ENCODE results near the gene CNTNAP5.

The CNTNAP5 gene

GRCh38 chr2:124025171-124025580, at the start of gene CNTNAP5:
CNTNAP5 (plus strand) TSS chr2:124025287; CDS start chr2:124025651, 364 bp downstream.
- no peak for DNase-seq (ENCODE audit: low read depth, low spot score)

GRCh38 chr2:123976054-123976648, 48.9 kb upstream of the CNTNAP5 start:
- DNase-seq (ENCODE audit: low read depth, low spot score), result no peak

- DNase-seq (ENCODE audit: low read depth, low spot score), result no peak
Observed at GRCh38 chr2:123993728-123994323, 31.3 kb upstream of the CNTNAP5 start.

GRCh38 chr2:123999681-124000080, 25.4 kb upstream of the CNTNAP5 start:
- no peak for DNase-seq (ENCODE audit: low read depth, low spot score)

GRCh38 chr2:124001696-124002430, 23.2 kb upstream of the CNTNAP5 start:
- DNase-seq (ENCODE audit: low read depth, low spot score), result no peak

GRCh38 chr2:124018890-124019289, 6.2 kb upstream of the CNTNAP5 start:
- no peak for DNase-seq (ENCODE audit: low read depth, low spot score)

GRCh38 chr2:124024561-124025170, 421 bp upstream of the CNTNAP5 start:
- DNase-seq (ENCODE audit: low read depth, low spot score), result no peak

- no peak for DNase-seq (ENCODE audit: low read depth, low spot score)
Observed at GRCh38 chr2:124025891-124026434, 876 bp downstream of the CNTNAP5 start.

- DNase-seq (ENCODE audit: low read depth, low spot score), result no peak
Observed at GRCh38 chr2:124026503-124026902, 1.4 kb downstream of the CNTNAP5 start.

GRCh38 chr2:124027182-124027581, 2.1 kb downstream of the CNTNAP5 start:
- peak; percentile 3 for DNase-seq (ENCODE audit: low read depth, low spot score)

GRCh38 chr2:124032799-124033198, 7.7 kb downstream of the CNTNAP5 start:
- DNase-seq (ENCODE audit: low read depth, low spot score), result no peak

GRCh38 chr2:124034265-124034664, 9.2 kb downstream of the CNTNAP5 start:
- no peak for DNase-seq (ENCODE audit: low read depth, low spot score)

GRCh38 chr2:124035001-124035400, 9.9 kb downstream of the CNTNAP5 start:
- DNase-seq (ENCODE audit: low read depth, low spot score), result no peak

- DNase-seq (ENCODE audit: low read depth, low spot score), result no peak
Observed at GRCh38 chr2:124039032-124039431, 13.9 kb downstream of the CNTNAP5 start.

- no peak for DNase-seq (ENCODE audit: low read depth, low spot score)
Observed at GRCh38 chr2:124039762-124040291, 14.7 kb downstream of the CNTNAP5 start.

- no peak for DNase-seq (ENCODE audit: low read depth, low spot score)
Observed at GRCh38 chr2:124045894-124046293, 20.8 kb downstream of the CNTNAP5 start.

GRCh38 chr2:124046332-124046731, 21.2 kb downstream of the CNTNAP5 start:
- no peak for DNase-seq (ENCODE audit: low read depth, low spot score)

- DNase-seq (ENCODE audit: low read depth, low spot score), result no peak
Observed at GRCh38 chr2:124048102-124048501, 23.0 kb downstream of the CNTNAP5 start.

GRCh38 chr2:124048664-124049063, 23.6 kb downstream of the CNTNAP5 start:
- DNase-seq (ENCODE audit: low read depth, low spot score), result no peak

GRCh38 chr2:124049136-124049535, 24.0 kb downstream of the CNTNAP5 start:
- DNase-seq (ENCODE audit: low read depth, low spot score), result no peak

- DNase-seq (ENCODE audit: low read depth, low spot score), result no peak
Observed at GRCh38 chr2:124050833-124051497, 25.9 kb downstream of the CNTNAP5 start.

All from smooth muscle cell of the brain vasculature (primary cell).